GM12892 (cell line): Measurements from ENCODE around the gene CTNNA3.

Experiments used
- POLR2A ChIP-seq: IDR thresholded peaks from 2 replicates; pipeline ENCODE4 v1.6.1; 2011; ENCODE audit warnings: low read depth, low read length, control low read depth
- POLR2AphosphoS5 ChIP-seq: IDR thresholded peaks from 2 replicates; pipeline ENCODE4 v1.6.1; 2011; ENCODE audit warnings: low read depth, low read length, control low read depth
- TAF1 ChIP-seq: IDR thresholded peaks from 2 replicates; pipeline ENCODE4 v1.6.1; 2011; ENCODE audit warnings: low read depth, mild to moderate bottlenecking, control low read depth, low read length, borderline replicate concordance

DNA sequence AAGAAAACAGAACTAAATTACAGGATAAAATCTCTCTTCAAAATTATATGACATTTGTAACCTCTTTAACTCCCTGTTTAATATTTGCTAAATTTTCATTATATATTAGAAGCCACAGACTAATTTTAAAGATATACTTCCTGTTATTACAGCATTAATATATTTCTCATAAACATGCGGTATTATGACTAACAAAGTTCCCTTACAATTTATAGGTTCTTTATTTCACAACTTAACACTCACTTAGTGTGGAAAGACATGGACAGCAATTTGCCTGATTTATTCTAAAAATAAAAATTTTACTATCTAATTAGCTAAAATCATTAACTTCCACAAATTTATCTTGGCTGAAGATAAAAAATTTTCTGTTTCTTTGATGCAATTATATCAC lies 29.0 kb downstream of the CTNNA3 start:
- TF ChIP-seq POLR2A: no peak
- no peak for TF ChIP-seq POLR2AphosphoS5
- no peak for TF ChIP-seq TAF1
